Measurements from ENCODE around the gene MAP7D3.

- TF ChIP-seq POLR2A (IDR thresholded peaks at IDR 0.05) (no peak), CTCF (IDR thresholded peaks at IDR 0.05) (no peak)
Observed at GRCh38 chrX:136209751-136210150, 41.4 kb downstream of the MAP7D3 start.
